Stimulated activated CD8-positive, alpha-beta memory T cell treated with anti-CD3 and anti-CD28 coated beads, Interleukin-4, amount 100 ng/mL, for 4 hours (primary cell): ENCODE results near the gene PAIP2.
A peak's percentile ranks its signal among the peaks of the same experiment; 100 is the strongest.
"Not testable (repeated sequence)": the region's sequence is repeated elsewhere in the genome, so short reads cannot be mapped to it uniquely, and the experiment has no call there.

ENCODE experiments used
- DNase-seq, 2 donors: peaks; one replicate each; pipeline ENCODE4 v3.0.0-alpha.2; 2020; ENCODE audit warnings: low read depth in 2 of 2, low spot score in 1 of 2

The PAIP2 gene

DNA sequence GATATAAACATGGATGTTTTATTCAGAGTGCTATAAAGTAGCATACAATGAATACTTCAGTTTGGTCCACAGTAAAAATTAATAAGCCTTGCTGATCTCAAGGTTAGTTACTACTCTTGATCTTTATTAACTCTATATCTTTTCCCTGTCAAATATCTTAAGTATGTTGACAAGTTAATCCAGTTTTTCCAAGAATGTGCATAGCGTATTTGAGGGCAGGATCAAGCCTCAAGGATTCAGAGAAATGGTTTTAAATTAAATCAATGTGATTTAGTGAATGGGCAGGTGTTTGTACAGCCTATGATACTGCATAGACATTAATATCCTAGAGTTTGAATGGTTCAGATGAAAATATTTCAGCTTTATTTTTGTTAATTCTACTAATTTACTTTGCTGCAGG lies 27.4 kb upstream of the PAIP2 start:
- DNase-seq, result no peak

DNA sequence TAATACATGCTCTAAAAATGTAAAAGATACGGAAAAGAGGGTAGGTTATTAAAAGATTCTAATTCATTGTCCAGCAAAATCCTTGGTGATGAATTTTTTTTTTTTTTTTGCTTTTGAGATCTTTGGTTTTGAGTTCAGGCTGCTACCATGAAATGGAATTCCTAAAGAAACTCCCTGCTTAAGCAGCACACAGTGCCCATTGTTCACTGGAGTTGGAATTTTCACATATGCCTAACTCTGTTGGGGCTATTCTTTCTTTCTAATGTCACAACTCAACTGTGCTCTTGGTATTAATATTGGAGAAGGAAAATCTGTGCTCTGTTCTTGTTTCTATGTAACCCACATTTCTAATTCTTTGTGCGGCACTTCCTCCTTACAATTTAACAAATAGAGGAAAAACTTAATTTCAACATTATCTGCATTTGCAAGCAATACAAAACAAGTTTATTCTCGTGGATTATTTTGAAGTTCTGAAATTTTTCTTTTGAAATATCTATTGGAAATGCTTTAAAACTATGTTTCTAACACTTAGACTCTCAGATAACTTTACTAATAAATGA lies 26.5 kb upstream of the PAIP2 start:
- DNase-seq, result no peak

DNA sequence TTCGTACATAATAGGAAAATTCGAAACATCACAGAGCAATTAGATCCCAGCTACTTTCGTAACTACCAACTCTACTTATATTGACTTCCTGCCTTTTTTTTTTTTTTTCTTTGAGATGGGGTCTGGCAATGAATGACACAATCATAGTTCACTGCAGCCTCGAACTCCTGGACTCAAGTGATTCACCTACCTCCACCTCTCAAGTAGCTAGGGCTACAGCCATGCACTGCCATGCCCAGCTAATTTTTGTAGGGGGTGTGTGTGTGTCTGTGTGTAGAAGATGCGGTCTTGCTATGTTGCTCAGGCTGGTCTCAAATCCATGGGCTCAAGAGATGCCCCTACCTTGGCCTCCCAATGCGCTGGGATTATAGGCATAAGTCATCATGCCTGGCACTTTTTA lies 5.8 kb upstream of the PAIP2 start:
- no peak for DNase-seq

DNA sequence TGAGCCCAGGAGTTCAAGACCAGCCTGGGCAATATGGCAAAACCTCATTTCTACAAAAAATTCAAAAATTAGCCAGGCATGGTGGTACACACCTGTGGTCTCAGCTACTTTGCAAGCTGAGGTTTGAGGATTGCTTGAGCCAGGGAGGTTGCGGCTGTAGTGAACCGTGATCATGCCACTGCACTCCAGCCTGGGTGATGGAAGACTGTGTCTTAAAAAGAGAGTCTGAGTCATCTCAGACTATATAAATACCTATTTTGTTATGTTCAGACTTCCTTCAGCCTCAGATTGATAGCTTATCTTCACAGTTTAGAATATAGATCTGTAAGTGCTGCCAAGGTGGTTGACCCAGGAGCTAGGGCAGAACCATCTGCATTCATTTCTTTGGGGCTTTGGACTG lies 1.6 kb upstream of the PAIP2 start:
- no peak for DNase-seq

DNA sequence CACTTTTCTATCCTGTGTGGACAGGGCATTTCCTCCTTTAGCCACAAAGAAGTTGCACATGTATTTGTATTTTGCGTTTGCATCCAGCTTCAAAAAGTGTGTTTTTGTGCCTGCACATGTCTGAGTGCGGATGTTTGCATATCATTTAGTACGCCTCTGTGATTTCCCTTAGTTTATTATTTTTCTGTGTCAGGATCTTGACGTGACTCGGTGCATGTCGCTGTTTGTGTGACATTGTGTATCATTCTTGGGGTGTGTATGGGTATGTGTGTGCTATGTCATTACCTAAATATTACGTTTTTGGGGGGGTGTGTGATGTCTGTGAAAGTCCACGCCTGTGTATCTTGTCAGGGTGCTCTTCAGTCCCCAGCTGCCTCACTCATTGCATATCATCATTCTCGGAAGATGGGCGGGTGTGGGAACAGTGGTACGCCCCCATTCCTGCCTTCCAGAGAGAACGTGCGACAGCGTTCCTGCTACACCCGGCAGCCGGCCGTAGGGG lies 416 bp upstream of the PAIP2 start:
- no peak for DNase-seq

DNA sequence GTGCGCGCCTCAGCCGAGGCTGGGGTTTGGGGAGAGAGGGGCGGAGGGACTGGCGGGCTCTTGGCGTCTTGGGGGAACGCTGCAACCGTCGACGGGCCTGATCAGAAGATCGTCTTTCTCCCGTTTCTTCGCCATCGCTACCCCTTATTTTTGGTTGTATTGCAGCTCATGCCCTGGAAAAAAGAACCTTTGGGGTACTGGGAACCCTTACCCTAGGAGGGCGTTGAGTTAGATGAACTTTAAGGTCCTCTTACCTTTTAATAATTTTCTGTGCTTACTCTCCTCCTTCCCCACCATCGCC lies 719 bp downstream of the PAIP2 start:
- peak in 1 of 2 donors; percentile 68 for DNase-seq

DNA sequence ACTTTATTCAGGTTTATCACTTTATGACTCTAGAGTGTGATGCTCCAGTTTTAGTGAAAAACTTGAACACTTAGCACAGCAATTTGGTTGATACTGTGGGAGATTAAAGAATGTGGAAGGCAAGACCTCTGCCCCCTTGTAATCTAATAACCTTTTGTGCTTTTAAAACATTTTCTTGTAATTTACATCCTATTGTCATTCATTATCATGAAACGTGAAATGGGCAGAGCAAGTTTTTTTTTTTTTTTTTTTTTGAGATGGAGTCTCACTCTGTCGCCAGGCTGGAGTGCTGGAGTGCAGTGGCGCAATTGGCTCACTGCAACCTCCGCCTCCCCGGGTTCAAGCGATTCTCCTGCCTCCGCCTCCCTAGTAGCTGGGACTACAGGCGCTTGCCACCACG lies 1.8 kb downstream of the PAIP2 start:
- no peak for DNase-seq

DNA sequence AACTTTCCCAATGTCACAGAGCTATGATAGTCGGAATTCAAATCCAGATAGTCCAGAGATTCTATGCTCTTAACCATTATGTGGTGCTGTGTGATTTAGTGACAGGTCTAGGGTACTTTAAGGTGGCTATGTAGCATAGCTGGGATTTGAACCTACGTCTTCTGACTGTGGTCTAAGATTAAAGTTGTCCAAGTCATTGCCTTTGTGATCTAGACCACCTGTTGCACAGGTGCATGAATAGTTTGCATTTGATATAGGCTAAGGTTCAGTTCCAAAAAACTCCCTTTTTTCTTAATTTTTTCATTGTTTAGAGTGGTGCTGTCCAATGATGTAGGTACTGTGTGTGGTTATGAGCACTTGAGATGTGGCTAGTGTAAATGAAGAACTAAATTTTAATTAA lies 2.5 kb downstream of the PAIP2 start:
- DNase-seq, result no peak

DNA sequence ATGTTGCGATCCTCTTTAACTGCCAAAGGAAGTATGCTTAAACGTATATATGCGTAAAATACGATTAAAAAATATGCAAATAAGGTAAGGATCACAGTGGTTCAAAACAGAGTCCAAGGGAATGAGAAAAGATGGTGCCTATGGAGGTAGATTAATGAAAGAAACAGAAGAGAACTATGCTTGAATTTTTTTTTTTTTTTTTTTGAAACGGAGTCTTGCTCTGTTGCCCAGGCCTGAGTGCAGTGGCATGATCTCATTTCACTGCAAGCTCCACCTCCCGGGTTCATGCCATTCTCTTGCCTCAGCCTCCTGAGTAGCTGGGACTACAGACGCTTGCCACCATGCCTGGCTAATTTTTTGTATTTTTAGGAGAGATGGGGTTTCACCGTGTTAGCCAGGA lies 3.8 kb downstream of the PAIP2 start:
- not testable (repeated sequence) for DNase-seq

DNA sequence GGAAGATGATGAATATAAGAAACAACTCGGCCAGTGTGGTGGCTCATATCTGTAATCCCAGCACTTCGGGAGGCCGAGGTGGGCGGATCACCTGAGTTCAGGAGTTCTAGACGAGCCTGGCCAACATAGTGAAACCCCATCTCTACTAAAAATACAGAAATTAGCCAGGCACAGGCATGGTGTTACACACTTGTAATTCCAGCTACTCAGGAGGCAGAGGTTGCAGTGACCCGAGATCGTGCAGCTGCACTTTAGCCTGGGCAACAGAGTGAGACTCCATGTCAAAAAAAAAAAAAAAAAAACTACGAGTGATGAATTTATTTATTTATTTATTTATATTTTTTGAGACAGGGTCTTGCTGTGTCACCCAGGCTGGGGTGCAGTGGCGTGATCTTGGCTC lies 6.2 kb downstream of the PAIP2 start:
- not testable (repeated sequence) for DNase-seq

DNA sequence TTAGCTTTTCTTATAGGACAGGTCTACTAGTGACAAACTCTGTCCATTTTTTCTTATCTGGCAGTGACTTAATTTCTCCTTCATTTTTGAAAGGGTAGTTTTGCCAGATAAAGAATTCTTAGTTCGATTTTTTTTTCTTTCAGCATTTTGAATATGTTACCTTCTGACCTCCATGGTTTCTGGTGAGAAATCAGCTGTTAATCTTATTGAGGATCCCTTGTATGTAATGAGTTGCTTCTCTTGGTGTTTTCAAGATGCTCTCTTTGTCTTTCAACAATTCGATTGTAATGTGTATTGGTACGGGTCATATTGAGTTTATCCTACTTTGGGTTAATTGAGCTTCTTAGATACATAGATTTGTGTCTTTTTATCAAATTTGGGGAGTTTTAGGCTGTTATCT lies 12.5 kb downstream of the PAIP2 start:
- DNase-seq, result no peak

DNA sequence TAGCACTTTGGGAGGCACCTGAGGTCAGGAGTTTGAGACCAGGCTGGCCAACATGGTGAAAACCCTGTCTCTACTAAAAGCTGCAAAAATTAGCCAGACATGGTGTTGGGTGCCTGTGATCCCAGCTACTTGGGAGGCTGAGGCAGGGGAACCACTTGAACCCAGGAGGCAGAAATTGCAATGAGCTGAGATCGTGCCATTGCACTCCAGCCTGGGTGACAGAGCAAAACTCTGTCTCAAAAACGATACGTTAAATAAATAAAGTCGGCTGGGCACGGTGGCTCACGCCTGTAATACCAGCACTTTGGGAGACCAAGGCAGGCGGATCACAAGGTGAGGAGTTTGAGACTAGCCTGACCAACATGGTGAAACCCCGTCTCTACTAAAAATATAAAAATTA lies 14.2 kb downstream of the PAIP2 start:
- DNase-seq, result not testable (repeated sequence)

DNA sequence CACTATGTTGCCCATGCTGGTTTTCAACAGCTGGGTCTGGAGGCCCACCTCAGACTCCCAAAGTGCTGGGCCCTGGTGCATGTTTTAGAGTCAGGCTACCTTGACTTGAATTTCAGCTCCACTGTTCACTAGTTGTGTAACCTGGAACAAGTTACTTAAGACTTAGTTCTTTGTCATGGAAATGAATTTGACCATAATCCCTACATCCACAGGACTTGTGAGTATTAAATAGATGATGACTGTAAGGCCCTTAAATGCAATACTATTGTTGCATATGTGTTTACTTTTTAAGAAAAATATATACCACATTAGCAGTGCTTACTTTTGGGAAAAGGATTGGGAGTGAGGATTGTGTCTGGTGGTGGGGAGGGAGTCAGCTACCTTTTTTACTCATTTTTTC lies 16.4 kb downstream of the PAIP2 start:
- DNase-seq, result no peak

DNA sequence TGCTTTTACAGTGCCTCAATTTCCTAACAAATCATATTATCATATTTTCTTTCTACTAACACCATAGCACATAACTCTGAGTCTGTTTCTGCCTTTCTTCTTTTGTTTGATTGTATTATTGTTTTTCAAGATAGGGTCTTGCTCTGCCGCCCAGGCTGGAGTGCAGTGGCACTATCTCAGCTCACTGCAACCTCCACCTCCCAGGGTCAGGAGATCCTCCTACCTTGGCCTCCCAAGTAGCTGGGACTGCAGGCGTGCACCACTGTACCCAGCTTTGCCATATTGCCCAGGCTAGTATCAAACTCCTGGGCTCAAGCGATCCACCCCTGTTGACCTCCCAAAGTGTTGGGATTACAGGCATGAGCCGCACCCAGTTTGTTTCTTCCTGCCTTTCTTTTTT lies 18.7 kb downstream of the PAIP2 start:
- DNase-seq, result no peak

DNA sequence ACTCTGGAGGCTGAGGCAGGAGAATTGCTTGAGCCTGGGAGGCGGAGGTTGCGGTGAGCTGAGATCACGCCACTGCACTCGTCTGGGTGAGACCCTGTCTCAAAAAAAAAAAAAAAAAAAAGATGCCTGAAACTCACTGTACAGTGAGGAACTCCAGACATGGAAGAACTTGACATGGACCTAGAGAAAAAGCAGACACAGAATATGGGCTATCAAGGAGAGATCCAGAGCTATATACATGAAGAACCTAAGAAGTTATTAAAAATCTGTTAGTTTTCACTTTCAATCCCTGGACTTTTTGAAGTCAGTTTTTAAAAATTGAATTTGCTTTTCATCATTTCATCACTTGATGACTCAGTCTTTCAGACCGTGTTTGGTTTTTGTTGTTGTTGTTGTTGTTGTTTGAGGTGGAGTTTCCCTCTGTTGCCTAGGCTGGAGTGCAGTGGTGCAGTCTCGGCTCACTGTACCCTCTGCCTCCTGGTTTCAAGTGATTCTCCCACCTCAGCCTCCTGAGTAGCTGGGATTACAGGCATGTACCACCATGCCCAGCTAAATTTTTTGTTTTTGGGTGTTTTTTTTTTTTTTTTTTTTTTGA lies 20.3 kb downstream of the PAIP2 start:
- DNase-seq, result no peak

DNA sequence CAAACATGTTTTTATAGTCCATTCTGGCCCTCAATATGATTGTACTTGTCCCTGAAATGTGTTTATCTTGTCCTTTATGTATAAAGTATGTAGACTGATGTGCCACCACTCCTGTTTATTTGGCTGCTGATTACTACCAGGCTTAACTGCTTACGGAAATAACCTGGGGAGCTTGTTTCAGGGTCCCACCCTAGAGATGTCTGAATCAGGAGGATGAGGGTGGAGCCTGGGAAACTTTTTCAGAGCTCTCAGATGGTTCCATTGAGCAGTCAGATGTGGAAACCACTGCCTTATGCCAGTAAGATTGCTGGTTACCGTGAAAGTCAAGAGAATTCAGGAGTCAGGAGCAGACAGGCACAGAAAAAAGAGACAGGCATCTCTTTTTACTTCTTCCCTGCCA lies 22.3 kb downstream of the PAIP2 start:
- DNase-seq, result no peak

DNA sequence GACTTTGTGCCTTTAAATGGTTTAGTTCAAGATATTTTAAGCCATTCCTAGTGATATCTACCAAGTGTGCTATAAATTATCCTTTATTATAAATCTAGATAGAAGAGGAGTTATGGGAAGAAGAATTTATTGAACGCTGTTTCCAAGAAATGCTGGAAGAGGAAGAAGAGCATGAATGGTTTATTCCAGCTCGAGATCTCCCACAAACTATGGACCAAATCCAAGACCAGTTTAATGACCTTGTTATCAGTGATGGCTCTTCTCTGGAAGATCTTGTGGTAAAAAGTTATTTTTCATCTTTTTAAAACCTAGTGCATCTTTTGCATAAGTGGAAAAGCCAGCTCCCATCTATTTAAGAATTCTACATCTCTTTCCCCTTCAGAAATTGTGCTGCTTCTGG lies 22.8 kb downstream of the PAIP2 start:
- DNase-seq, result no peak

DNA sequence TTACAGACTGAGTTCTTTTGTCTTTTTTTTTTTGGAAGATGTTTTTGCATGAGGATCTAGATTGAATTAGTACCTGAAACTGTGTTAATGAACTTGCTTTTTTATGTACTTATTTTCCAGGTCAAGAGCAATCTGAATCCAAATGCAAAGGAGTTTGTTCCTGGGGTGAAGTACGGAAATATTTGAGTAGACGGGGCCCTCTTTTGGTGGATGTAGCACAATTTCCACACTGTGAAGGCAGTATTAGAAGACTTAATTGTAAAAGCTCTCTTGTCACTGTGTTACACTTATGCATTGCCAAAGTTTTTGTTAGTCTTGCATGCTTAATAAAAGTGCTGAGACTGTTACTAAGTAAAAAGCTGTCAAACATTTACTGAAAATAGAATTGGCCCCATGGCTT lies 27.0 kb downstream of the PAIP2 start:
- no peak for DNase-seq

DNA sequence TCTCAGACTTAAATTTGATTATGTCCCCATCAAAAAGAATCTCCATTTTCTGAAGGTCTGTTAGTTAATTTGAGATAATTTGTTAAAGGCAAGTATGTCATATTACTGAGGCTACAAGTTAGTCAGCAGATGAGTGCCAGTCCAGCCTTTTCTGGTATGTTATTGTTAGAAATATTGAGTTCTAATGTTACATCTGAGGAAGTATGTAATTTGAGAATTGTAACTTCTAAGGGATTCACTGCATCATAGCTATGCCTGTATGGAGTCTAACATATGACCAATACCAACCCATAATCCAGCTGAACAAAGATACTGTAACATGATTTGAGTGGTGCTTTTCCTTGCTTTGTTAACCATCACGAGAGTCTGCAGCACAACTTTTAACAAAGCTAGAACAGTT lies 27.5 kb downstream of the PAIP2 start:
- no peak for DNase-seq

DNA sequence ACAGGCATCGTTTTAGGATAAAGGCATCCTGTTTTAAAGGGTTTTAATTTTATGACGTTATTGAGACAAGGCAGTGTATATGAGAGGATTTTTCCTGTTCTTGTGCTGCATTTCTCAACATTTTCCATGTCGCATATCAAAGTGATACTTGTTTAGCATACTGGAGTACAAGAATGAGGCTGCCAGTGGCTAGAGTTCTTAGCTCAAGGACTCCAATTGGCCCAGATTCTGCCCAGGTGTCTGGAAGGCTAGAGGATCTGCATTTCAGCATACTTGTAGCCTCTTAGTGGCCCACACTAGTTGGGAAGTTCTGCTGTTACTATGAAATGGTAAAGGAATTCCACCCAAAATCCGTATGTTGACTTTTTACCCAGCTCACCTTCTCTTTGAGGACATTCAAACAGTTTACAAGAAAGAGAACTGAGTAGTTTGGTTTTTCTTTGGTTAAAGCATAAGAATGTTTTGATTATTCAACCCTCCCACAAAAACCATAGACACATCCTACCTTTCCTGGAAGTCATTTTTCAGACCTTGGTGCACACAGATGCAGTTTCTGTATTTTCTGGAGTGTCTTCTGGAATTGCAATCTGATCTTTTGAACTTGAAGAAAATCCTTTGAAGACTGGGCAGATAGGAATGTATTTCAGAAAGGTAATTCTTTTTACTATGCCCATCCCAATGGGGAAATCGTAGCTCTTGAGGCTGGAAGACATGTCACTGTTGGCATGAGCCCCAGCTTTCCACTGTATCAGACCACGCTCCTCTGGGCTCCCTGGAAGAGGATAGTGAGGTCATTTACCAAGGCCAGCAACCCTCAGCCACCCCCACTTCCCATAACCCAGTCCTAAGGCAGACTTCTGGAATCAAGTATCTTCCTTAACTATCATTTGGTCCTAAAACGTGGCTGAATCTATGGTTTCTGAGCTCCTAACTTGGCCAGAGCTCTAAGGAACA lies 30.1 kb downstream of the PAIP2 start:
- no peak for DNase-seq

DNA sequence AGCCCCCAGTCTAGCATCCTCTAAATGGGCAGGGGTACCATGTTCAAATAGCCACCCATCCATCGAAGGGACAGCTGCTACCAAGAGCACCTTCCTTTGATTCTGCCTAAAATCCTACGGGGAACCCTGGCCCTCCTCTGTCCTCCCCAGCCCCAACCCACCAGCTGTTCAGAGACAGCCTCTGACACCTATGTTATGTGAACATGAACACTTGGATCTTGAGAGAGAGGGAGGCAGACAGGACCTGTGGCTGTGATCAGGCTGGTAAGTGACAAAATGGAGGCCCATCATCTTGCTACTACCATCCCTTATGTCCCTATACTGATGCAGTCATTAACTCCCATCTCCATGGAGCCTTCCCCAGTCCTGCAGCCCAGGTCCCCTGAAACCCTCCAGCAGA lies 33.3 kb downstream of the PAIP2 start:
- no peak for DNase-seq

DNA sequence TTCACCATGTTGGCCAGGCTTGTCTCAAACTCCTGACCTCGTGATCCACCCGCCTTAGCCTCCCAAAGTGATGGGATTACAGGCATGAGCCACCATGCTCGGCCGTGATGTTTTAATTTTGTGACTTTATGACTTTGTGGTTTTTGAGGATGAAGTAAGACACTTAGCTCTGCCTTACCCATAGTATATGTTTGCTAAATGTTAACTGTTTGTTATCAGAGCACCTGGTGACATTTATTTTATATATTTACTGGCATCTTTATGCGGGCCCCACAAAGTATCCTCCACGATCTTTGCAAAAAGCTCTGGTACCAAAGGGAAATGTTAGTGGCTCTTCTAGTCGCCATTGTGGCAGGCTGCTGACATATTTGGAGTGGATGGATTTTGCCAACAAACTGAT lies 34.7 kb downstream of the PAIP2 start:
- DNase-seq, result no peak

DNA sequence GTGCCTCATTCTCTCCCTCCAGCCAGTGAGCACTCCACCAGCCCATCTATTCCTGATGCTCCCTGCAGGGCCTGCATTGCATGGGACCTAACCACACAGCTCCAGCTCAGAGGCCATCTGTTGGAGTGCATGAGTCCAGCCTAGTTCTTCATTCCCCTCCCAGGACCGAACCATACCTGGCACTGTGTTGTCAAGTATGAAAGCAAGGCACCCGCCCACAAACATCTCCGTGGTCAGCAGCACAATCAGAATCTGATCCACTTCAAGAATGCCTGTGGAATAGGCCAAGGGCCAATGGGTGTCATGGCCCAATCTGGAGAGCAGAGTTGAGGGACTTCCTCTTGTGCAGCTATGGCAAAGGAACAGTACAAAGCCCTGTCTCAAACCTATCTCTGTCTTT lies 35.6 kb downstream of the PAIP2 start:
- no peak for DNase-seq
